Measurements from ENCODE around the gene GID4. TPM values are rescaled to one million over a fixed set of nuclear protein-coding genes. Genes with fewer than 3 reads are reported as not detected.

Gene GID4
- total and polyA plus RNA-seq, 9 of the 15 experiments (the other 6 are each of a cell fraction or from before 2014, with no cell fraction given): 1.2 to 6.4 (median 3.7) TPM

DNA sequence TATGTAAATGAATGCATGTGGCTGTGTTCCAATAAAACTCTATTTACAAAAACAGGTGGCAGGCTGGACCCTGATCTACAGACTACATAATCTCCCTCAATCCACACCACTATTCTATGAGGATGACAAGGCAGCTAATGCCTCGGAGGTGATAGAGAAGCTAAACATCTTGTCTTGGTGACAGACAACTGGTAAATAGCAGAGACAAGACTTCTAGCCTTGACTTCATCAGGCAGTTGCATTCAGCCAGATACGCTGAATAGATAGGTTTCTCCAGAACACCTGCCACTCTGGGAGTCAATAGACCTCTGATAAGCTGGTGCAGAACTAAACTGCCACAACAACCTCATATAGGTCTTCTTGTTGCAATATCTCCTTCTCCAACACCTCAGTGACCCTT, 3.5 kb upstream of the GID4 start (continued):
- TF ChIP-seq, protein P1, sequence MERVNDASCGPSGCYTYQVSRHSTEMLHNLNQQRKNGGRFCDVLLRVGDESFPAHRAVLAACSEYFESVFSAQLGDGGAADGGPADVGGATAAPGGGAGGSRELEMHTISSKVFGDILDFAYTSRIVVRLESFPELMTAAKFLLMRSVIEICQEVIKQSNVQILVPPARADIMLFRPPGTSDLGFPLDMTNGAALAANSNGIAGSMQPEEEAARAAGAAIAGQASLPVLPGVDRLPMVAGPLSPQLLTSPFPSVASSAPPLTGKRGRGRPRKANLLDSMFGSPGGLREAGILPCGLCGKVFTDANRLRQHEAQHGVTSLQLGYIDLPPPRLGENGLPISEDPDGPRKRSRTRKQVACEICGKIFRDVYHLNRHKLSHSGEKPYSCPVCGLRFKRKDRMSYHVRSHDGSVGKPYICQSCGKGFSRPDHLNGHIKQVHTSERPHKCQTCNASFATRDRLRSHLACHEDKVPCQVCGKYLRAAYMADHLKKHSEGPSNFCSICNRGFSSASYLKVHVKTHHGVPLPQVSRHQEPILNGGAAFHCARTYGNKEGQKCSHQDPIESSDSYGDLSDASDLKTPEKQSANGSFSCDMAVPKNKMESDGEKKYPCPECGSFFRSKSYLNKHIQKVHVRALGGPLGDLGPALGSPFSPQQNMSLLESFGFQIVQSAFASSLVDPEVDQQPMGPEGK (CRISPR knock-in tag; IDR thresholded peaks at IDR 0.05; ENCODE audit: borderline replicate concordance): no peak
- TF ChIP-seq ERF (CRISPR knock-in tag; IDR thresholded peaks at IDR 0.05) (no peak), ZNF644 (tag; IDR thresholded peaks at IDR 0.05; ENCODE audit: low read depth) (no peak), U2AF2 (optimal IDR thresholded peaks at IDR 0.05; ENCODE audit: low read depth, low read length) (no peak), KAT2B (IDR thresholded peaks at IDR 0.05; ENCODE audit: low read depth, low read length) (no peak), ZNF184 (CRISPR knock-in tag; IDR thresholded peaks at IDR 0.05) (no peak), EGR1 (conservative IDR thresholded peaks at IDR 0.05) (no peak), NCOA1 (IDR thresholded peaks at IDR 0.05; ENCODE audit: low read depth) (peak; percentile 25; the same call in 1 of the 2 replicates), KDM1A (IDR thresholded peaks at IDR 0.05) (peak in 1 of 2 experiments; percentile 36; a peak in 1 of 4 replicates), KHSRP (IDR thresholded peaks at IDR 0.05) (no peak), MAFK (IDR thresholded peaks at IDR 0.05; ENCODE audit: low read length) (0 out of 2 replicates have a peak, but pooled peaks have one; percentile 10), MTA3 (IDR thresholded peaks at IDR 0.05; ENCODE audit: borderline replicate concordance) (no peak), BACH1 (tag; IDR thresholded peaks at IDR 0.05) (no peak), CCNT2 (IDR thresholded peaks at IDR 0.05; ENCODE audit: borderline replicate concordance, extremely low read depth, insufficient read length, low read depth, low read length) (no peak)
- TF ChIP-seq, protein P2, sequence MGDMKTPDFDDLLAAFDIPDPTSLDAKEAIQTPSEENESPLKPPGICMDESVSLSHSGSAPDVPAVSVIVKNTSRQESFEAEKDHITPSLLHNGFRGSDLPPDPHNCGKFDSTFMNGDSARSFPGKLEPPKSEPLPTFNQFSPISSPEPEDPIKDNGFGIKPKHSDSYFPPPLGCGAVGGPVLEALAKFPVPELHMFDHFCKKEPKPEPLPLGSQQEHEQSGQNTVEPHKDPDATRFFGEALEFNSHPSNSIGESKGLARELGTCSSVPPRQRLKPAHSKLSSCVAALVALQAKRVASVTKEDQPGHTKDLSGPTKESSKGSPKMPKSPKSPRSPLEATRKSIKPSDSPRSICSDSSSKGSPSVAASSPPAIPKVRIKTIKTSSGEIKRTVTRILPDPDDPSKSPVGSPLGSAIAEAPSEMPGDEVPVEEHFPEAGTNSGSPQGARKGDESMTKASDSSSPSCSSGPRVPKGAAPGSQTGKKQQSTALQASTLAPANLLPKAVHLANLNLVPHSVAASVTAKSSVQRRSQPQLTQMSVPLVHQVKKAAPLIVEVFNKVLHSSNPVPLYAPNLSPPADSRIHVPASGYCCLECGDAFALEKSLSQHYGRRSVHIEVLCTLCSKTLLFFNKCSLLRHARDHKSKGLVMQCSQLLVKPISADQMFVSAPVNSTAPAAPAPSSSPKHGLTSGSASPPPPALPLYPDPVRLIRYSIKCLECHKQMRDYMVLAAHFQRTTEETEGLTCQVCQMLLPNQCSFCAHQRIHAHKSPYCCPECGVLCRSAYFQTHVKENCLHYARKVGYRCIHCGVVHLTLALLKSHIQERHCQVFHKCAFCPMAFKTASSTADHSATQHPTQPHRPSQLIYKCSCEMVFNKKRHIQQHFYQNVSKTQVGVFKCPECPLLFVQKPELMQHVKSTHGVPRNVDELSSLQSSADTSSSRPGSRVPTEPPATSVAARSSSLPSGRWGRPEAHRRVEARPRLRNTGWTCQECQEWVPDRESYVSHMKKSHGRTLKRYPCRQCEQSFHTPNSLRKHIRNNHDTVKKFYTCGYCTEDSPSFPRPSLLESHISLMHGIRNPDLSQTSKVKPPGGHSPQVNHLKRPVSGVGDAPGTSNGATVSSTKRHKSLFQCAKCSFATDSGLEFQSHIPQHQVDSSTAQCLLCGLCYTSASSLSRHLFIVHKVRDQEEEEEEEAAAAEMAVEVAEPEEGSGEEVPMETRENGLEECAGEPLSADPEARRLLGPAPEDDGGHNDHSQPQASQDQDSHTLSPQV (IDR thresholded peaks at IDR 0.05): no peak
- TF ChIP-seq, protein P3, sequence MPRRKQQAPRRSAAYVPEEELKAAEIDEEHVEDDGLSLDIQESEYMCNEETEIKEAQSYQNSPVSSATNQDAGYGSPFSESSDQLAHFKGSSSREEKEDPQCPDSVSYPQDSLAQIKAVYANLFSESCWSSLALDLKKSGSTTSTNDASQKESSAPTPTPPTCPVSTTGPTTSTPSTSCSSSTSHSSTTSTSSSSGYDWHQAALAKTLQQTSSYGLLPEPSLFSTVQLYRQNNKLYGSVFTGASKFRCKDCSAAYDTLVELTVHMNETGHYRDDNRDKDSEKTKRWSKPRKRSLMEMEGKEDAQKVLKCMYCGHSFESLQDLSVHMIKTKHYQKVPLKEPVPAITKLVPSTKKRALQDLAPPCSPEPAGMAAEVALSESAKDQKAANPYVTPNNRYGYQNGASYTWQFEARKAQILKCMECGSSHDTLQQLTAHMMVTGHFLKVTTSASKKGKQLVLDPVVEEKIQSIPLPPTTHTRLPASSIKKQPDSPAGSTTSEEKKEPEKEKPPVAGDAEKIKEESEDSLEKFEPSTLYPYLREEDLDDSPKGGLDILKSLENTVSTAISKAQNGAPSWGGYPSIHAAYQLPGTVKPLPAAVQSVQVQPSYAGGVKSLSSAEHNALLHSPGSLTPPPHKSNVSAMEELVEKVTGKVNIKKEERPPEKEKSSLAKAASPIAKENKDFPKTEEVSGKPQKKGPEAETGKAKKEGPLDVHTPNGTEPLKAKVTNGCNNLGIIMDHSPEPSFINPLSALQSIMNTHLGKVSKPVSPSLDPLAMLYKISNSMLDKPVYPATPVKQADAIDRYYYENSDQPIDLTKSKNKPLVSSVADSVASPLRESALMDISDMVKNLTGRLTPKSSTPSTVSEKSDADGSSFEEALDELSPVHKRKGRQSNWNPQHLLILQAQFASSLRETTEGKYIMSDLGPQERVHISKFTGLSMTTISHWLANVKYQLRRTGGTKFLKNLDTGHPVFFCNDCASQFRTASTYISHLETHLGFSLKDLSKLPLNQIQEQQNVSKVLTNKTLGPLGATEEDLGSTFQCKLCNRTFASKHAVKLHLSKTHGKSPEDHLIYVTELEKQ (CRISPR knock-in tag; IDR thresholded peaks at IDR 0.05): no peak
- TF ChIP-seq, protein P4, sequence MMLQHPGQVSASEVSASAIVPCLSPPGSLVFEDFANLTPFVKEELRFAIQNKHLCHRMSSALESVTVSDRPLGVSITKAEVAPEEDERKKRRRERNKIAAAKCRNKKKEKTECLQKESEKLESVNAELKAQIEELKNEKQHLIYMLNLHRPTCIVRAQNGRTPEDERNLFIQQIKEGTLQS (IDR thresholded peaks at IDR 0.05): no peak
- TF ChIP-seq, protein P4 (CRISPR knock-in tag; conservative IDR thresholded peaks at IDR 0.05): no peak
